HepG2 (cell line): Measurements from ENCODE around the gene SYNC. TPM values are rescaled to one million over a fixed set of nuclear protein-coding genes. Genes with fewer than 3 reads are reported as not detected.

Experiments used
- ARNT2 ChIP-seq: sonication (generic); formaldehyde crosslinking; IDR thresholded peaks from 2 replicates; pipeline ENCODE4 v1.8.0; 2022; ENCODE audit warnings: mild to moderate bottlenecking, low read depth, missing genetic modification reagents, moderate library complexity
- ARNTL ChIP-seq: sonication (generic); formaldehyde crosslinking; IDR thresholded peaks from 2 replicates; pipeline ENCODE4 v1.4.0; 2020; ENCODE audit warnings: mild to moderate bottlenecking, missing genetic modification reagents
- ASH2L ChIP-seq: fragments of 300-600, 200-600 bp; sonication (generic); IDR thresholded peaks from 2 replicates; pipeline ENCODE4 v1.7.0; 2017; ENCODE audit warnings: low read depth, mild to moderate bottlenecking, moderate library complexity, mixed read lengths, low read length; ENCODE audit not compliant: insufficient read length
- ATF5 ChIP-seq: sonication (generic); formaldehyde crosslinking; IDR thresholded peaks from 2 replicates; pipeline ENCODE4 v1.4.0; 2020; ENCODE audit warnings: mild to moderate bottlenecking, low read depth, missing genetic modification reagents
- EP300 ChIP-seq, 3 experiments: sonication (generic) in 1 of 3; formaldehyde crosslinking in 1 of 3; IDR thresholded peaks; 2 replicates each; pipeline versions ENCODE4 v1.5.1 to v1.6.1; 2011 to 2020; ENCODE audit warnings: low read depth in 2 of 3, low read length in 2 of 3, borderline replicate concordance in 1 of 3, improper control_type of control experiment in 1 of 3, mild to moderate bottlenecking in 1 of 3, missing genetic modification reagents in 1 of 3, moderate library complexity in 1 of 3
- HMG20A ChIP-seq: IDR thresholded peaks from 2 replicates; pipeline ENCODE4 v1.6.1; 2016; ENCODE audit warnings: borderline replicate concordance
- MXD3 ChIP-seq: IDR thresholded peaks from 2 replicates; pipeline ENCODE4 v1.6.1; 2016; ENCODE audit warnings: mild to moderate bottlenecking, missing biosample characterization, missing genetic modification reagents
- PHF21A ChIP-seq: sonication (generic); formaldehyde crosslinking; IDR thresholded peaks from 2 replicates; pipeline ENCODE4 v1.5.0; 2020; ENCODE audit warnings: mild to moderate bottlenecking, missing genetic modification reagents
- ZBTB34 ChIP-seq: sonication (generic); formaldehyde crosslinking; IDR thresholded peaks from 2 replicates; pipeline ENCODE4 v1.8.0; 2022; ENCODE audit warnings: mild to moderate bottlenecking, missing genetic modification reagents
- ZFP82 ChIP-seq: sonication (generic); formaldehyde crosslinking; IDR thresholded peaks from 2 replicates; pipeline ENCODE4 v1.5.1; 2020; ENCODE audit warnings: mild to moderate bottlenecking, missing genetic modification reagents, borderline replicate concordance
- ZGPAT ChIP-seq: IDR thresholded peaks from 2 replicates; pipeline ENCODE4 v1.6.1; 2016; ENCODE audit warnings: mild to moderate bottlenecking
- ZNF430 ChIP-seq: sonication (generic); formaldehyde crosslinking; IDR thresholded peaks from 2 replicates; pipeline ENCODE4 v1.9.0; 2021; ENCODE audit warnings: mild to moderate bottlenecking, missing genetic modification reagents
- ZNF564 ChIP-seq: sonication (generic); formaldehyde crosslinking; IDR thresholded peaks from 2 replicates; pipeline ENCODE4 v1.8.1; 2023; ENCODE audit warnings: mild to moderate bottlenecking, missing genetic modification reagents
- ZNF577 ChIP-seq: sonication (generic); formaldehyde crosslinking; IDR thresholded peaks from 2 replicates; pipeline ENCODE4 v1.4.0; 2020; ENCODE audit warnings: mild to moderate bottlenecking, low read depth, missing genetic modification reagents, borderline replicate concordance
- ZNF770 ChIP-seq: sonication (generic); formaldehyde crosslinking; IDR thresholded peaks from 2 replicates; pipeline ENCODE4 v1.5.0; 2020; ENCODE audit warnings: mild to moderate bottlenecking, missing genetic modification reagents
- polyA plus RNA-seq, 8 experiments: library from polyadenylated mRNA; depleted of rRNA in 3 of 8; stranded (reverse) in 7 of 8; unstranded in 1 of 8; fragments of >200 nt; fragmentation: Illumina TruSeq in 4 of 8; extraction: Trizol in 4 of 8; gene quantifications; 2 replicates each; pipeline versions ENCODE4 v1.2.1 to v1.2.3, GENCODE V29; 2011 to 2016; ENCODE audit warnings: low read depth in 4 of 8, missing spikeins in 1 of 8, mixed read lengths in 1 of 8; ENCODE audit not compliant: insufficient read depth in 1 of 8
- total RNA-seq, 5 experiments: library from RNA; depleted of rRNA; stranded (reverse); fragments of >200 nt; fragmentation: Illumina TruSeq; extraction: Trizol; gene quantifications; 2 replicates each; pipeline ENCODE4 v1.2.3, GENCODE V29; 2016; ENCODE audit warnings: low read depth in 1 of 5
- TF ChIP-seq, protein P1 (sequence below): IDR thresholded peaks from 2 replicates; pipeline ENCODE4 v1.6.1; 2016; ENCODE audit warnings: low read depth, control low read depth
- TF ChIP-seq, protein P2 (sequence below): sonication (generic); formaldehyde crosslinking; IDR thresholded peaks from 2 replicates; pipeline ENCODE4 v1.4.0; 2020; ENCODE audit warnings: mild to moderate bottlenecking, missing genetic modification reagents

Gene SYNC
- total and polyA plus RNA-seq, 2 of the 13 experiments (the other 11 are each of a cell fraction or from before 2014, with no cell fraction given), result 2.4 to 5.4 TPM

GRCh38 chr1:32742199-32742947, 39.8 kb upstream of the SYNC start (continued):
- TF ChIP-seq MXD3 (CRISPR knock-in tag) (no peak), ARNT2 (CRISPR knock-in tag) (peak; percentile 44; the same call in 1 of the 2 replicates), ARNTL (CRISPR knock-in tag) (no peak), PHF21A (CRISPR knock-in tag) (peak; percentile 44; the same call in 1 of the 2 replicates), ZFP82 (no peak), ZNF577 (CRISPR knock-in tag) (no peak), ZNF430 (CRISPR knock-in tag) (peak; percentile 52; the same call in 1 of the 2 replicates), ASH2L (no peak), HMG20A (no peak), ZNF564 (peak; percentile 58; the same call in 1 of the 2 replicates), ZGPAT (peak; percentile 58; the same call in 1 of the 2 replicates), ATF5 (CRISPR knock-in tag) (no peak), ZBTB34 (CRISPR knock-in tag) (no peak), ZNF770 (CRISPR knock-in tag) (no peak), EP300 (IDR thresholded peaks at IDR 0.05; ENCODE audit: low read depth in 2 of 2, low read length in 2 of 2) (no peak), EP300 (CRISPR knock-in tag; IDR thresholded peaks at IDR 0.05; ENCODE audit: borderline replicate concordance) (no peak)
- TF ChIP-seq, protein P1, sequence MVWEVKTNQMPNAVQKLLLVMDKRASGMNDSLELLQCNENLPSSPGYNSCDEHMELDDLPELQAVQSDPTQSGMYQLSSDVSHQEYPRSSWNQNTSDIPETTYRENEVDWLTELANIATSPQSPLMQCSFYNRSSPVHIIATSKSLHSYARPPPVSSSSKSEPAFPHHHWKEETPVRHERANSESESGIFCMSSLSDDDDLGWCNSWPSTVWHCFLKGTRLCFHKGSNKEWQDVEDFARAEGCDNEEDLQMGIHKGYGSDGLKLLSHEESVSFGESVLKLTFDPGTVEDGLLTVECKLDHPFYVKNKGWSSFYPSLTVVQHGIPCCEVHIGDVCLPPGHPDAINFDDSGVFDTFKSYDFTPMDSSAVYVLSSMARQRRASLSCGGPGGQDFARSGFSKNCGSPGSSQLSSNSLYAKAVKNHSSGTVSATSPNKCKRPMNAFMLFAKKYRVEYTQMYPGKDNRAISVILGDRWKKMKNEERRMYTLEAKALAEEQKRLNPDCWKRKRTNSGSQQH, result no peak
- TF ChIP-seq, protein P2, sequence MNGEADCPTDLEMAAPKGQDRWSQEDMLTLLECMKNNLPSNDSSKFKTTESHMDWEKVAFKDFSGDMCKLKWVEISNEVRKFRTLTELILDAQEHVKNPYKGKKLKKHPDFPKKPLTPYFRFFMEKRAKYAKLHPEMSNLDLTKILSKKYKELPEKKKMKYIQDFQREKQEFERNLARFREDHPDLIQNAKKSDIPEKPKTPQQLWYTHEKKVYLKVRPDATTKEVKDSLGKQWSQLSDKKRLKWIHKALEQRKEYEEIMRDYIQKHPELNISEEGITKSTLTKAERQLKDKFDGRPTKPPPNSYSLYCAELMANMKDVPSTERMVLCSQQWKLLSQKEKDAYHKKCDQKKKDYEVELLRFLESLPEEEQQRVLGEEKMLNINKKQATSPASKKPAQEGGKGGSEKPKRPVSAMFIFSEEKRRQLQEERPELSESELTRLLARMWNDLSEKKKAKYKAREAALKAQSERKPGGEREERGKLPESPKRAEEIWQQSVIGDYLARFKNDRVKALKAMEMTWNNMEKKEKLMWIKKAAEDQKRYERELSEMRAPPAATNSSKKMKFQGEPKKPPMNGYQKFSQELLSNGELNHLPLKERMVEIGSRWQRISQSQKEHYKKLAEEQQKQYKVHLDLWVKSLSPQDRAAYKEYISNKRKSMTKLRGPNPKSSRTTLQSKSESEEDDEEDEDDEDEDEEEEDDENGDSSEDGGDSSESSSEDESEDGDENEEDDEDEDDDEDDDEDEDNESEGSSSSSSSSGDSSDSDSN (CRISPR knock-in tag), result peak; percentile 44; the same call in 1 of the 2 replicates
